WTC11 (cell line): ENCODE data around the gene KCTD16.

Experiments used
- AR ChIP-seq: fragments of 250-450 bp; sonication (Bioruptor Pico); IDR thresholded peaks from 2 replicates; pipeline ENCODE4 v1.9.0; 2021; ENCODE audit warnings: mild to moderate bottlenecking
- ATF3 ChIP-seq: sonication (generic); formaldehyde crosslinking; conservative IDR thresholded peaks from 2 replicates; pipeline ENCODE4 v1.8.1; 2022; ENCODE audit warnings: mild to moderate bottlenecking, missing genetic modification reagents
- CDX4 ChIP-seq: fragments of 250-450 bp; sonication (Bioruptor Pico); IDR thresholded peaks from 2 replicates; pipeline ENCODE4 v1.9.0; 2021; ENCODE audit warnings: moderate library complexity, mild to moderate bottlenecking, inconsistent platforms, borderline replicate concordance
- CTCF ChIP-seq: fragments of 200-600 bp; IDR thresholded peaks from 2 replicates; pipeline ENCODE4 v1.8.0; 2022; ENCODE audit warnings: antibody characterized with exemption
- FOXP1 ChIP-seq: sonication (generic); formaldehyde crosslinking; IDR thresholded peaks from 2 replicates; pipeline ENCODE4 v1.8.0; 2022; ENCODE audit warnings: missing genetic modification reagents, mild to moderate bottlenecking, moderate library complexity, borderline replicate concordance
- GRHL2 ChIP-seq: fragments of 250-450 bp; sonication (Bioruptor Pico); IDR thresholded peaks from 2 replicates; pipeline ENCODE4 v1.8.0; 2022; ENCODE audit warnings: mild to moderate bottlenecking, moderate library complexity; ENCODE audit not compliant: insufficient replicate concordance, severe bottlenecking
- NFYB ChIP-seq: sonication (generic); formaldehyde crosslinking; conservative IDR thresholded peaks from 2 replicates; pipeline ENCODE4 v1.8.0; 2022; ENCODE audit warnings: low read depth, missing genetic modification reagents
- SP1 ChIP-seq: sonication (generic); formaldehyde crosslinking; conservative IDR thresholded peaks from 2 replicates; pipeline ENCODE4 v1.8.1; 2022; ENCODE audit warnings: missing genetic modification reagents
- TEAD1 ChIP-seq: sonication (generic); formaldehyde crosslinking; IDR thresholded peaks from 2 replicates; pipeline ENCODE4 v1.8.0; 2022; ENCODE audit warnings: mild to moderate bottlenecking, missing genetic modification reagents
- TP53 ChIP-seq: sonication (generic); formaldehyde crosslinking; IDR thresholded peaks from 2 replicates; pipeline ENCODE4 v1.8.1; 2023; ENCODE audit warnings: mild to moderate bottlenecking, missing genetic modification reagents
- ZNF121 ChIP-seq: sonication (generic); formaldehyde crosslinking; IDR thresholded peaks from 2 replicates; pipeline ENCODE4 v1.8.0; 2023; ENCODE audit warnings: missing genetic modification reagents
- ZNF138 ChIP-seq: sonication (generic); formaldehyde crosslinking; conservative IDR thresholded peaks from 2 replicates; pipeline ENCODE4 v1.8.1; 2022; ENCODE audit warnings: mild to moderate bottlenecking, moderate library complexity, missing genetic modification reagents
- TF ChIP-seq, protein P1 (sequence below): sonication (generic); formaldehyde crosslinking; IDR thresholded peaks from 2 replicates; pipeline ENCODE4 v1.8.1; 2022; ENCODE audit warnings: low read depth, missing genetic modification reagents, borderline replicate concordance
- TF ChIP-seq, protein P2 (sequence below): sonication (generic); formaldehyde crosslinking; IDR thresholded peaks from 2 replicates; pipeline ENCODE4 v1.8.1; 2023; ENCODE audit warnings: mild to moderate bottlenecking, missing genetic modification reagents, moderate library complexity

GRCh38 chr5:144267961-144268513 lies 97.4 kb downstream of the KCTD16 start:
- TF ChIP-seq, protein P1, sequence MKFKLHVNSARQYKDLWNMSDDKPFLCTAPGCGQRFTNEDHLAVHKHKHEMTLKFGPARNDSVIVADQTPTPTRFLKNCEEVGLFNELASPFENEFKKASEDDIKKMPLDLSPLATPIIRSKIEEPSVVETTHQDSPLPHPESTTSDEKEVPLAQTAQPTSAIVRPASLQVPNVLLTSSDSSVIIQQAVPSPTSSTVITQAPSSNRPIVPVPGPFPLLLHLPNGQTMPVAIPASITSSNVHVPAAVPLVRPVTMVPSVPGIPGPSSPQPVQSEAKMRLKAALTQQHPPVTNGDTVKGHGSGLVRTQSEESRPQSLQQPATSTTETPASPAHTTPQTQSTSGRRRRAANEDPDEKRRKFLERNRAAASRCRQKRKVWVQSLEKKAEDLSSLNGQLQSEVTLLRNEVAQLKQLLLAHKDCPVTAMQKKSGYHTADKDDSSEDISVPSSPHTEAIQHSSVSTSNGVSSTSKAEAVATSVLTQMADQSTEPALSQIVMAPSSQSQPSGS (CRISPR knock-in tag), result no peak
- TF ChIP-seq CTCF, result no peak
- TF ChIP-seq FOXP1, result no peak
- TF ChIP-seq GRHL2 (CRISPR knock-in tag), result no peak
- TF ChIP-seq ZNF121 (CRISPR knock-in tag), result no peak
- TF ChIP-seq ZNF138 (CRISPR knock-in tag), result no peak
- TF ChIP-seq, protein P2, sequence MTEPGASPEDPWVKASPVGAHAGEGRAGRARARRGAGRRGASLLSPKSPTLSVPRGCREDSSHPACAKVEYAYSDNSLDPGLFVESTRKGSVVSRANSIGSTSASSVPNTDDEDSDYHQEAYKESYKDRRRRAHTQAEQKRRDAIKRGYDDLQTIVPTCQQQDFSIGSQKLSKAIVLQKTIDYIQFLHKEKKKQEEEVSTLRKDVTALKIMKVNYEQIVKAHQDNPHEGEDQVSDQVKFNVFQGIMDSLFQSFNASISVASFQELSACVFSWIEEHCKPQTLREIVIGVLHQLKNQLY, result no peak
- no peak for TF ChIP-seq TEAD1 (CRISPR knock-in tag)
- TF ChIP-seq SP1, result no peak
- no peak for TF ChIP-seq CDX4
- TF ChIP-seq TP53 (CRISPR knock-in tag), result no peak
- TF ChIP-seq AR (CRISPR knock-in tag), result no peak
- no peak for TF ChIP-seq ATF3 (CRISPR knock-in tag)
- TF ChIP-seq NFYB, result no peak
